Prostate gland (tissue), 2 donors: ENCODE measurements around the gene FOXR1.

Experiments
- POLR2A ChIP-seq: fragments of 450-650 bp; IDR thresholded peaks from one replicate; pipeline ENCODE4 v1.6.1; 2016; ENCODE audit warnings: antibody characterized with exemption, mild to moderate bottlenecking
- TF ChIP-seq, protein P1 (sequence below), 4 experiments: fragments of 200-600 bp in 2 of 4; fragments of 450-650 bp in 2 of 4; sonication (generic) in 2 of 4; IDR thresholded peaks; 1 replicate in 3 of 4; 2 replicates in 1 of 4; pipeline ENCODE4 v1.5.1; 2016 to 2019; ENCODE audit warnings: antibody characterized with exemption in 4 of 4, mild to moderate bottlenecking in 2 of 4, moderate library complexity in 2 of 4

DNA sequence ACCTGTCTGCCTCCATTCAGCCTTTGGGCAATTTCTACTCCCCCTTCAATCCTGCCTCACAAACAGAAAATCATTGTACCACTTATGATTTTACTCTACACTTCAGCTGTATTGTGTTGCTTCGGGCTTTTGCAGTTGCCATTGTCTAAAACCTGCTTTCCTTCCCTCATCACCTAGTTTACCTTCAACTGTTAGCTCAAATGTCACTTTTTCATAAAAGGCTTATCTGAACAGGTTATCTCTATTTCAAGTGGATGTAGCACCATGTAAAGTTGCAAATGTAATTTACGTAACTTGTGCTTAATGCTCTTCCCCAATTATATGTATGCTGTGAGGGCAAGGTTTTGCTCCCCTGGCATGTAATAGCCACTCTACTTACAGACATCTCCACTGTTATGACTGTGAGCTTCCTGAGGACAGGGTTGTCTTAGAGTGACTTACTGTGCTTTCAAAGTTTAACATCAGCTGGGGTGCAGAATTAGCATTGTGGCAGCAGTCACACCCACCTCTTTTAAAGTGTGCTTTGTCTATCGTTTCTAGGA, 41.1 kb downstream of the FOXR1 start:
- TF ChIP-seq, protein P1, sequence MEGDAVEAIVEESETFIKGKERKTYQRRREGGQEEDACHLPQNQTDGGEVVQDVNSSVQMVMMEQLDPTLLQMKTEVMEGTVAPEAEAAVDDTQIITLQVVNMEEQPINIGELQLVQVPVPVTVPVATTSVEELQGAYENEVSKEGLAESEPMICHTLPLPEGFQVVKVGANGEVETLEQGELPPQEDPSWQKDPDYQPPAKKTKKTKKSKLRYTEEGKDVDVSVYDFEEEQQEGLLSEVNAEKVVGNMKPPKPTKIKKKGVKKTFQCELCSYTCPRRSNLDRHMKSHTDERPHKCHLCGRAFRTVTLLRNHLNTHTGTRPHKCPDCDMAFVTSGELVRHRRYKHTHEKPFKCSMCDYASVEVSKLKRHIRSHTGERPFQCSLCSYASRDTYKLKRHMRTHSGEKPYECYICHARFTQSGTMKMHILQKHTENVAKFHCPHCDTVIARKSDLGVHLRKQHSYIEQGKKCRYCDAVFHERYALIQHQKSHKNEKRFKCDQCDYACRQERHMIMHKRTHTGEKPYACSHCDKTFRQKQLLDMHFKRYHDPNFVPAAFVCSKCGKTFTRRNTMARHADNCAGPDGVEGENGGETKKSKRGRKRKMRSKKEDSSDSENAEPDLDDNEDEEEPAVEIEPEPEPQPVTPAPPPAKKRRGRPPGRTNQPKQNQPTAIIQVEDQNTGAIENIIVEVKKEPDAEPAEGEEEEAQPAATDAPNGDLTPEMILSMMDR (IDR thresholded peaks at IDR 0.05), result no peak
- TF ChIP-seq POLR2A, result no peak
